ENCODE results near the gene ERICH4. TPM values are rescaled to one million over a fixed set of nuclear protein-coding genes. Genes with fewer than 3 reads are reported as not detected.
"Not testable (repeated sequence)": the region's sequence is repeated elsewhere in the genome, so short reads cannot be mapped to it uniquely, and the experiment has no call there.

The ERICH4 gene
- total RNA-seq, 1 experiment from 2014 or later, result not detected

DNA sequence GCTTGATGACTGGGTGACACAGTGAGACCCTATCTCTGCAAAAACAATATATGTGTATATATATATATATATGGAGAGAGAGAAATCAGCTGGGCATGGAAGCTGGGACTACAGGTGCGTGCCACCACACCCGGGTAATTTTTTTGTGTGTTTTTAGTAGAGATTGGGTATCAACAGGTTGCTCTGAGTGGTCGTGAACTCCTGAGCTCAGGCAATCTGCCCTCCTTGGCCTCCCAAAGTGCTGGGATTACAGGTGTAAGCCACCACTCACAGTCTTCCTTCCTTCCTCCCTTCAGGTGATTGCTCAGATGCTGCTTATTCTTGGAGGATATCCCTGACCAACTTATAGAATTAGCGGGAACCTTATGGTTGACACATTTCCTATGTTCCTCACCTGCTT lies 41.9 kb downstream of the ERICH4 start:
- Mint-ChIP-seq H3K27me3 (ENCODE audit: insufficient read depth, unreplicated experiment) (peaks cover 82% of the 10 kb centered on the region), H3K9me3 (ENCODE audit: unreplicated experiment) (peaks cover 8% of the 10 kb centered on the region), H3K27ac (ENCODE audit: low read depth, unreplicated experiment) (no peak overlapping the region), H3K4me1 (ENCODE audit: insufficient read depth, unreplicated experiment) (peaks cover 3% of the 10 kb centered on the region), H3K4me3 (ENCODE audit: unreplicated experiment) (no peak overlapping the region), H3K36me3 (ENCODE audit: insufficient read depth, unreplicated experiment) (no peaks in the 10 kb centered on the region)
- DNase-seq (ENCODE audit: unreplicated experiment), result no peak
- intact Hi-C loops (cut with micrococcal nuclease), result no loop called here
- ChIA-PET CTCF (interaction anchor here (0.5 to 2.7 kb wide), 2 partner anchors 36 to 473 kb away, joined by 3 to 8 read pairs; no protein-coding TSS in a partner anchor), POLR2A (no interaction called here)
- BruUV-seq (replicated peaks), result no TSS peak
- TF ChIP-seq, protein P1, sequence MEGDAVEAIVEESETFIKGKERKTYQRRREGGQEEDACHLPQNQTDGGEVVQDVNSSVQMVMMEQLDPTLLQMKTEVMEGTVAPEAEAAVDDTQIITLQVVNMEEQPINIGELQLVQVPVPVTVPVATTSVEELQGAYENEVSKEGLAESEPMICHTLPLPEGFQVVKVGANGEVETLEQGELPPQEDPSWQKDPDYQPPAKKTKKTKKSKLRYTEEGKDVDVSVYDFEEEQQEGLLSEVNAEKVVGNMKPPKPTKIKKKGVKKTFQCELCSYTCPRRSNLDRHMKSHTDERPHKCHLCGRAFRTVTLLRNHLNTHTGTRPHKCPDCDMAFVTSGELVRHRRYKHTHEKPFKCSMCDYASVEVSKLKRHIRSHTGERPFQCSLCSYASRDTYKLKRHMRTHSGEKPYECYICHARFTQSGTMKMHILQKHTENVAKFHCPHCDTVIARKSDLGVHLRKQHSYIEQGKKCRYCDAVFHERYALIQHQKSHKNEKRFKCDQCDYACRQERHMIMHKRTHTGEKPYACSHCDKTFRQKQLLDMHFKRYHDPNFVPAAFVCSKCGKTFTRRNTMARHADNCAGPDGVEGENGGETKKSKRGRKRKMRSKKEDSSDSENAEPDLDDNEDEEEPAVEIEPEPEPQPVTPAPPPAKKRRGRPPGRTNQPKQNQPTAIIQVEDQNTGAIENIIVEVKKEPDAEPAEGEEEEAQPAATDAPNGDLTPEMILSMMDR (IDR thresholded peaks at IDR 0.05; ENCODE audit: unreplicated experiment), result no peak

DNA sequence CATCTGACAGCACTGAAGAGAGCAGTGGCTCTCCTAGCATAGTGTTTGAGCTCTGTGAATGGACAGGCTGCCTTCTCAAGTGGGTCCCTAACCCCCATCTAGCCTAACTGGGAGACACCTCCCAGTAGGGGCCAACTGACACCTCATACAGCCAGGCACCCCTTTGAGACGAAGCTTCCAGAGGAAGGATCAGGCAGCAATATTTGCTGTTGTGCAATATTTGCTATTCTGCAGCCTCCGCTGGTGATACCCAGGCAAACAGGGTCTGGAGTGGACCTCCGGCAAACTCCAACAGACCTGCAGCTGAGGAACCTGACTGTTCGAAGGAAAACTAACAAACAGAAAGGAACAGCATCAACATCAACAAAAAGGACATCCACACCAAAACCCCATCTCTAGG lies 44.0 kb downstream of the ERICH4 start:
- intact Hi-C loops (cut with micrococcal nuclease); H3K4me3 Mint-ChIP-seq (ENCODE audit: unreplicated experiment); H3K4me1 Mint-ChIP-seq (ENCODE audit: insufficient read depth, unreplicated experiment); BruUV-seq (replicated peaks); DNase-seq (ENCODE audit: unreplicated experiment); POLR2A ChIA-PET; H3K36me3 Mint-ChIP-seq (ENCODE audit: insufficient read depth, unreplicated experiment); H3K9me3 Mint-ChIP-seq (ENCODE audit: unreplicated experiment); H3K27ac Mint-ChIP-seq (ENCODE audit: low read depth, unreplicated experiment): not testable (repeated sequence)
- CTCF ChIA-PET, result interaction anchor here (0.6 to 2.7 kb wide), 5 partner anchors 10 to 1153 kb away, joined by 3 to 8 read pairs (median 3); no protein-coding TSS in a partner anchor
- peaks cover 68% of the 10 kb centered on the region for H3K27me3 Mint-ChIP-seq (ENCODE audit: insufficient read depth, unreplicated experiment)

DNA sequence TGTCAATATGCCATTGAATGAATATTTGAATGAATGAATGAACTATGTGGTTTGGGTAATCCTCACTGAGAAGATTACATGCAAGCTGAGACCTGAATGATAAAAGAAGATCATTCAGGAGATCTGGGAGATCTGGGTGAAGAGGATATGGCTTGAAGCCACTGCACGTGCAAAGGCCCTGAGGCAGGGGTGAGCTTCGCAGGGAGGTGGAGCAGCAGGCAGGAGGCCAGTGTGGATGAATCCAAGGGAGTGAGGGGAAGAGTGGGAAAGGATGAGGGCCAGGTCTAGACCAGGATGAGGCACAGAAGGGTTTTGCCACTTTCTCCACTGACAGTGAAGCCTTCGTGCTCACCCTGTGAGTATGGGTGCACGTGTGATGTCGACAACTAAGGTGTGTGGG lies 49.9 kb downstream of the ERICH4 start:
- peaks cover 7% of the 10 kb centered on the region for H3K9me3 Mint-ChIP-seq (ENCODE audit: unreplicated experiment)
- H3K4me1 Mint-ChIP-seq (ENCODE audit: insufficient read depth, unreplicated experiment), result no peaks in the 10 kb centered on the region
- H3K36me3 Mint-ChIP-seq (ENCODE audit: insufficient read depth, unreplicated experiment), result no peaks in the 10 kb centered on the region
- TF ChIP-seq, protein P1 (IDR thresholded peaks at IDR 0.05; ENCODE audit: unreplicated experiment), result no peak
- intact Hi-C loops (cut with micrococcal nuclease), result no loop called here
- ChIA-PET POLR2A (no interaction called here), CTCF (no interaction called here)
- BruUV-seq (replicated peaks), result no TSS peak
- no peak overlapping the region for H3K27ac Mint-ChIP-seq (ENCODE audit: low read depth, unreplicated experiment)
- H3K27me3 Mint-ChIP-seq (ENCODE audit: insufficient read depth, unreplicated experiment), result peaks cover 20% of the 10 kb centered on the region
- no peak for DNase-seq (ENCODE audit: unreplicated experiment)
- no peak overlapping the region for H3K4me3 Mint-ChIP-seq (ENCODE audit: unreplicated experiment)

Other genes starting within 250 kb of the ERICH4 start
- gene CYP2S1, start 249.9 kb upstream of the ERICH4 start, total RNA-seq (2022), result not detected in 2 replicates
- 136 and 165 TPM in 2 replicates for gene AXL, start 223.9 kb upstream of the ERICH4 start, total RNA-seq (2022)
- gene HNRNPUL1, start 178.8 kb upstream of the ERICH4 start, total RNA-seq (2022), result 179 and 204 TPM in 2 replicates
- 25.0 and 28.5 TPM in 2 replicates for gene CCDC97, start 133.0 kb upstream of the ERICH4 start, total RNA-seq (2022)
- gene TGFB1, start 89.2 kb upstream of the ERICH4 start, total RNA-seq (2022), result 27.8 and 33.7 TPM in 2 replicates
- 5.5 and 5.7 TPM in 2 replicates for gene B9D2, start 79.0 kb upstream of the ERICH4 start, total RNA-seq (2022)
- gene TMEM91, start 66.6 kb upstream of the ERICH4 start, total RNA-seq (2022), result 6.1 and 8.3 TPM in 2 replicates
- gene EXOSC5, start 45.8 kb upstream of the ERICH4 start, total RNA-seq (2022), result 38.1 and 45.8 TPM in 2 replicates
- gene BCKDHA, start 45.3 kb upstream of the ERICH4 start, total RNA-seq (2022), result 29.1 and 33.6 TPM in 2 replicates
- not detected in 2 replicates for gene B3GNT8, start 15.8 kb upstream of the ERICH4 start, total RNA-seq (2022)
- gene DMAC2, start 3.2 kb upstream of the ERICH4 start, total RNA-seq (2022), result 27.7 and 34.8 TPM in 2 replicates
- gene CEACAM21, start 133.0 kb downstream of the ERICH4 start, total RNA-seq (2022), result not detected in 2 replicates
- not detected in 2 replicates for gene CEACAM4, start 183.9 kb downstream of the ERICH4 start, total RNA-seq (2022)
- not detected in 2 replicates for gene CEACAM7, start 245.1 kb downstream of the ERICH4 start, total RNA-seq (2022)